ENCODE data around the gene NT5C.
"Not testable (repeated sequence)": the region's sequence is repeated elsewhere in the genome, so short reads cannot be mapped to it uniquely, and the experiment has no call there.

NT5C gene

DNA sequence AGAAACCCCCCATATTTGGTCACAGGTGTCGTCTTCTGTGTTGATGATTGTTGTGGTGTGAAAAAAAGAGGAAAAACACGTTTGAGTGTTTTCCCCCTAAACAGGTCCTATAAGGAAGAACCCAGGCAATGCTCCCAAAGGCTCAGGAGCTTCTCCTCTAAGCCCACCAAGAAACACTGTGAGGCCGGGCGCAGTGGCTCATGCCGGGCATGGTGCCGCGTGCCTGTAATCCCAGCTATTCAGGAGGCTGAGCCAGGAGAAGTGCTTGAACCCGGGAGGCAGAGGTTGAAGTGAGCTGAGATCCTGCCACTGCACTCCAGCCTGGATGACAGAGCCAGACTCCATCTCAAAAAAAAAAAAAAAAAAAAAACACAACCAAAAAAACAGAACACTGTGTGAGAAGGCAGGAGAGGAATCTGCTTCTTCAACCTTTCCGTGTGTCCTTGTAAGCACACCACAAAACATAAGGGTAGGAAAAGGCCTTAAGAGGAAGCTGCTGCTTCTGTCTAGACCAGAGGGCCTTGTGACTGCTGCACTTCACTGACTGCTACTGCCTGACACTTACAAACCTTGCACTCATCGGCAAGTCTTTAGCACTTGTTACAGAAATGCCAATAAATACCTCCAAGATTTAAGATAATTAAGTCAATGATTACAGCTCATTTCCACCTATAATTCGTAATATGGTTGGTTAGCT, 13.4 kb upstream of the NT5C start:
- DNase-seq (ENCODE audit: low read depth), result no peak

DNA sequence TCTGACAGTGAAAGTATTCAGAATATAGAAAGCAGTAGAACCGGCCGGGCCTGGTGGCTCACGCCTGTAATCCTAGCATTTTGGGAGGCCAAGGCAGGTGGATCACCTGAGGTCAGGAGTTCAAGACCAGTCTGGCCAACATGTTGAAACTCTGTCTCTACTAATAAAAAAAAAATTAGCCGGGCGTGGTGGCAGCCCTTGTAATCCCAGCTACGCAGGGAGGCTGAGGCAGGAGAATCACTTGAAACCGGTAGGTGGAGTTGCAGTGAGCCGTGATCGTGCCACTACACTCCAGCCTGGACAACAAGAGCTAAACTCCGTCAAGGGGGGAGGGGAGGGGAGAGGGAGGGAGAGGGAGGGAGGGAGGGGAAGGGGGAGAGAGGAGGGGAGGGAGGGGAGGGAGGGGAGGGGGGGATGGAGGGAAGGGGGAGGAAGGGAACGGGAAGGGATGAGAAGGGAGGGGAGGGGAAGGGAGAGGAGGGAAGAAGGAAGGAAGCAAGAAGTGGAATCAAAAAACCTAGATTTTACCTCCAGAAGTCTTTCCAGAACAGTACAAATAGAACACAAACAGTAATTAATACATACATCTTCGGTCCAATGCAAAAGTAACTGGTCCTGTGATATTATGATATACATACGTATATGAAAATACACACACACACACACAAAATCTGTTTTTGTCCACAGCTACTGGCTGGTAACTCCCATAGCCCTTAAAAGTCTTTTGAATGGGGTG, 10.9 kb upstream of the NT5C start:
- no peak for DNase-seq (ENCODE audit: low read depth)

DNA sequence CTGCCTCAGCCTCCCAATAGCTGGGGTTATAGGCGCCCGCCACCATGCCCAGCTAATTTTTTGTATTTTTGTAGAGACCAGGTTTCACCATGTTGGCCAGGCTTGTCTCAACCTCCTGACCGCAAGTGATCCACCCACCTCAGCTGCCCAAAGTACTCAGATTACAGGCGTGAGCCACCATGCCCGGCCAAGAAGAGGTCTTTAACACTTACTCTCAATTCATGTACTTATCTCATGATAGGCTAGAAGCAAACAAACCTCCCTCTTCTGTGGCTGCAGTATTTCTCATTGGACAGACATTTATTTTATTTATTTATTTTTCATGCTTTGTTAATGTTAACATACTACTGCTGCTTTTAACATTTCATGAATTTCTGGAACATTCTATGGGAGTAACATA, 7.0 kb upstream of the NT5C start:
- no peak for DNase-seq (ENCODE audit: low read depth)

DNA sequence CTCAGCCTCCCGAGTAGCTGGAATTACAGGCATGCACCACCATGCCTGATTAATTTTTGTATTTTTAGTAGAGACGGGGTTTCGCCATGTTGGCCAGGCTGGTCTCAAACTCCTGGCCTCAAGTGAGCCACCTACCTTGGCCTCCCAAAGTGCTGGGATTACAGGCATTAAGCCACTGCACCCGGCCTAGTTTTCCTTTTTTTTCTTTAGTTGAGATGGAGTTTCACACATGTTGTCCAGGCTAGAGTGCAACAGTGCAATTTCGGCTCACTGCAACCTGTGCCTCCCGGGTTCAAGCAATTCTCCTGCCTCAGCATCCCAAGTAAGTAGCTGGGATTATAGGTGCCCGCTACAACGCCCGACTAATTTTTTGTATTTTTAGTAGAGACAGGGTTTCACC, 6.2 kb upstream of the NT5C start:
- not testable (repeated sequence) for DNase-seq (ENCODE audit: low read depth)

DNA sequence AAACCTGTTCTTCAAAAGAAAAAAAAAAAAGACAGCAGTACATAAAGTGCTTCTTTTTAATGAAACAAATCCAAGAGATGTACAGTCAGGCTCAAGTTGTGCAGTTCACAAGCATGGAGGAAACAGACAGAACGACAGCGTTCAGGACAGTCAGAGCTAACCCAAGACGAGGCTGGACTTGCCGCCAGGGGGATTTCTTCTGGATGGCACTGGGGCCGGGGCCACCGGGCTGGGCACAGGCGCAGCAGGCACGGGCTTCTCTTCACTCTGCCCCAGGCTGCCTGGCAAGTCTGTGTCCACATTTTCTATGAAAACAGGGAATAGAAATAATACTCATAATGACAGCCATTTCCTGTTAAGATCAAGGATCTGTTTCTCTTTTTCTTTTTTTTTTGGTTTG, 4.4 kb upstream of the NT5C start:
- no peak for DNase-seq (ENCODE audit: low read depth)

DNA sequence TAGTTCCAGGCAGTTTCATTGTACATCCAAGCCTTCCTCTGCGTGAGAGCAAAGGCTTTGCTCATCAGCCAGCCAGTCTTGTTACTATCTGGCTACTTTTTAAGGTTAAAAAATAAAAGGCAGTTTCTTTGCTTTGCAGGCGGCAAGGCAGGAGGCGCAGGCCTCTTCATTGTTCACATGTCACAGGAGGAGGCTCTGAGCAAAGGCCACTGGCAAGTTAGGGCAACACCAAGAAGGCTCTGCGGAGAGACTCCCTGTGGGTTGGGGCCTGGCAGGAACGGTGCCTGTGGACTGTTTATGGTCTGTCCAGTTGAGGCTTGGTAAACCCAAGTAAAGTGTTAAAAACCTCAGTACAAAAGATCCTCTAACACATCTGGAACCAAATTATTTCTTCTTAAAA, 3.9 kb upstream of the NT5C start:
- DNase-seq (ENCODE audit: low read depth), result no peak

DNA sequence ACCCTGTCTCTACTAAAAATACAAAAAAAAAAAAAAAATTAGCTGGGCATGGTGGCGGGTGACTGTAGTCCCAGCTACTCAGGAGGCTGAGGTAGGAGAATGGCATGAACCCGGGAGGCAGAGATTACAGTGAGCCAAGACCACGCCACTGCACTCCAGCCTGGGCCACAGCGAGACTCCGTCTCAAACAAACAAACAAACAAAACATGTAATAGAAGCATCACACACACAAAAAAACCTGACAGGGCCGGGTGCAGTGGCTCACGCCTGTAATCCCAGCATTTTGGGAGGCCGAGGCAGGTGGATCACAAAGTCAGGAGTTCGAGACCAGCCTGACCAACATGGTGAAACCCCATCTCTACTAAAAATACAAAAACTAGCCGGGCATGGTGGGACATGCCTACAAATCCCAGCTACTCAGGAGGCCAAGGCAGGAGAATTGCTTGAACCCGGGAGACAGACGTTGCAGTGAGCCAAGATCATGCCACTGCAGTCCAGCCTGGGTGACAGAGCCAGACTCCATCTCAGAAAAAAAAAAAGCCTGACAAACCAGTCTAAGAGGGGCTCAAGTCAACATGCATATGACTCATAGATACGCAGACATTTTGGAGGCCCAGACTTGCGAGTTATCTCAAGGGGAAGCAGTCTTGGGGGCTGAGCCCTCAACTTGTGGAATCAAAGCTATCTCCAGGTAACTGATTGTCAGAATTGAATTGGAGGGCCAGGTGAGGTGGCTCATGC, 2.2 kb upstream of the NT5C start:
- DNase-seq (ENCODE audit: low read depth), result not testable (repeated sequence)

DNA sequence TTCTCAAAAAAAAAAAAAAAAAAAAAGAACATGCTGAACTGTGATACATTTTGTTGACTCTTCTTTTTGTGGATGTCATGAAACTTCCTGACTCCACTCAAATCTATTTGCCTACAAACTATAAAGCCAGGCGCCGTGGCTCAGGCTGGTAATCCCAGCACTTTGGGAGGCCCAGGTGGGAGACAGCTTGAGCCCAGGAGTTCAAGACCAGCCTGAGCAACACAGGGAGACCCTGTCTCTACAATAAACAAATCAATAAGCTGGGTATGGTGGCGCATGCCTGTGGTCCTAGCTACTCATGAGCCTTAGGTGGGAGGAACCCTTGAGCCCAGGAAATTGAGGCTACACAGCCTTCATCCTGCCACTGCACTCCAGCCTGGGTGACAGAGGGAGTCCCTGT, 1.5 kb upstream of the NT5C start:
- no peak for DNase-seq (ENCODE audit: low read depth)

DNA sequence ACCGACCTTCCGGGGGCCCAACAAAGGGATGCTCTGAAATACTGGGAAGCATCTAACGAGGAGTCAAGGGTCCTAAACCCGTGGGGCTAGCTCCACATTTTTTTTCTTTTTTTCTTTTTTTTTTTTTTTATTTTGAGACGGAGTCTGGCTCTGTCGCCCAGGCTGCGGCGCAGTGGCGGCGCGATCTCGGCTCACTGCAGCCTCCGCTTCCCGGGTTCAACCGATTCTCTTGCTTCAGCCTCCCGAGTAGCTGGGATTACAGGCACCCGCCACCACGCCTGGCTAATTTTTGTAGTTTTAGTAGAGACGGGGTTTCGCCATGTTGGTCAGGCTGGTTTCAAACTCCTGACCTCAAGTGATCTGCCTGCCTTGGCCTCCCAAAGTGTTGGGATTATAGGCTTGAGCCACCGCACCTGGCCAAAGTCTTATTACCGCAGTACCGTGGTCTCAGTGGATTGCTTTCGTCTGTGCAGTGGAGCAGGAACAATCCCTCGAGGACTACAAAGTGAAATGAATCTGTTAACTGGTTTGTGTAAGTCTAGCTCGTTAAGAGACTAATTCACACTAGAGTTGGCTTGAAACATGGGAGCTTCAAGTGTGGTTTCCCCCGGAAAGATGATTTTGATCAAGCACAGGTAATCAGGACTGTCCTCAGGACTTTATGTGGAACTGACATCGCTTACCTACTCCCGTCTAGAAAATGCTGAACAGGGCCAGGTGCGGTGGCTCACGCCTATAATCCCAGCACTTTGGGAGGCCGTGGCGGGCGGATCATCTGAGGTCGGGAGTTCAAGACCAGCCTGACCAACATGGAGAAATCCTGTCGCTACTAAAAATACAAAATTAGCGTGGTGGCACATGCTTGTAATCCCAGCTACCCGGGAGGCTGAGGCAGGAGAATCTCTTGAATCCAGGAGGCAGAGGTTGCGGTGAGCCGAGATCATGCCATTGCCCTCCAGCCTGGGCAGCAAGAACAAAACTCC, 767 bp upstream of the NT5C start:
- not testable (repeated sequence) for DNase-seq (ENCODE audit: low read depth)

DNA sequence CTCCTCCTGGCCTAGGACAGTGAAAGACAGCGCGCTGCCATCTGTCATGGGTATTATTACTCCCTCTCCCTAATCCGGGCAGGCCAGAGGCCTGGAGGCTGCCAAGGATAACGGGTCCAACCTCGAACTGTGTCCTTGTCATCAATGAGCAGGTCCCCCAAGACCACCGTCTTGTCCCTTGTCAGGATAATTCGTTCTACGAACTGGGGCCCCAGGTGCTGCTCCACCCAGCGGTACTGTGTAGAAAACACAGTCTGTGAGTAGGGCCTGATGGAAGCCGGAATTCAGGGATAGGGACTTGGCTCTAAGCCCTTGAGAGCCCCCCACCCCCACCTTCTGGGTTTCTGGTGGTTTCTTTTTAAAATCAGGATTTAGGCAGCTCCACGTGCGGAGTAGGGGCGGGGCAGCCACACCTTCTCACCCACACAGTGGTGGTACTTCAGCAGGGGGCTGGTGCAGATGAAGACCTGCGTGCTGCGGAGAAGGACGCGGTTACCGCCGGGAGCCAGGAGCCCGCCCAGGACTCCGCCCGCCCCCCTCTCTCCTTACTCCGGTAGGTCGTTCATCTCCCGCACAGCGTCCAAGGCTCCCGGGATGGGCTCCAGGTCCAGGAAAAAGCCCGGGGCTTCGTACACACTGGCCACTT, 787 bp downstream of the NT5C start:
- DNase-seq (ENCODE audit: low read depth), result no peak

DNA sequence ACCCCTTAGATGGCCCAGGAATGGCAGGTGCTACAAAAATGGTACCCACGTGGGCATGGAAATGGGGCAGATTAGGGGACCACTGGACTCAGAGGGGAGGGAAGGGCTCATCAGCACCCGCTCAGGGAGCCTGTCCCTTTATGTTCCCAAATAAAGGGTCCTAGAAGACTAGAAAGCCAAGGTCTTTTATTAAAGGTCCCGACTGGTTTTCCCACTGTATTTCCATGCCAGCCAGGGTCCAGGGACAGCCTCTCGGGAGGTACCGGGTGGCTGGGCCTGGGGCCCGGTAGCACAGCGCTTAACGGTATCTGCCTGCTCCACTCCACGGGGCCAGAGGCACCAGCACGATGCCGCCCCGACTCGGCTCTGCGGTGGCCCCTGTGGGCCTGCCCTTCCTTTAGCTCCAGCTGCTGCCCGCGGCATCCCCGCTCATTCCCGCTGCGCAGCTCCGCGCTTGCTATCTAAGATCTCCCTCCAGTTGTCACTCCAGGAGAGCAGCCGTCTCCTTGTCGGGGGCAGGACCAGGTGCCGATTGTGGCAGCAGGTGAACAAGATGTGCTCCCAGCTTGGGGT, 1.4 kb downstream of the NT5C start:
- no peak for DNase-seq (ENCODE audit: low read depth)

DNA sequence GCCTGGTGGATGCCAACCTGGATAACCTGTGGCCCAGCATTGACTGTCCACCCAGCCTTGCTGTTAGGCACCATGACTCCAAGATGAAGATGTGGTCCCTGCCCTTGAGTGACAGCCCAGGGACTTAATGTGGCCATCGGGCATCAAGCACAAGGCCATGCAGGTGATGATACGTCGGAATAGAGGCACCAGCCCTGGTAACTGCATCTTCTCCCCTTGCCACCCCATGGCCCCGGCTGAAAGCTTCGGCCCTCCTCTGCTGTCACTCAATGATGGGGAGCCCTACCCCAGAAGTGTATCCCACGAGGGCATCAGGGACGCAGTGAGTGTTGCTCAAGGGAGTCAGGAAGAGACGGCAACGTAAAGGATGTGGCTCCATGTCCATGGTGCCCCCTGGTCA, 2.0 kb downstream of the NT5C start:
- DNase-seq (ENCODE audit: low read depth), result no peak

DNA sequence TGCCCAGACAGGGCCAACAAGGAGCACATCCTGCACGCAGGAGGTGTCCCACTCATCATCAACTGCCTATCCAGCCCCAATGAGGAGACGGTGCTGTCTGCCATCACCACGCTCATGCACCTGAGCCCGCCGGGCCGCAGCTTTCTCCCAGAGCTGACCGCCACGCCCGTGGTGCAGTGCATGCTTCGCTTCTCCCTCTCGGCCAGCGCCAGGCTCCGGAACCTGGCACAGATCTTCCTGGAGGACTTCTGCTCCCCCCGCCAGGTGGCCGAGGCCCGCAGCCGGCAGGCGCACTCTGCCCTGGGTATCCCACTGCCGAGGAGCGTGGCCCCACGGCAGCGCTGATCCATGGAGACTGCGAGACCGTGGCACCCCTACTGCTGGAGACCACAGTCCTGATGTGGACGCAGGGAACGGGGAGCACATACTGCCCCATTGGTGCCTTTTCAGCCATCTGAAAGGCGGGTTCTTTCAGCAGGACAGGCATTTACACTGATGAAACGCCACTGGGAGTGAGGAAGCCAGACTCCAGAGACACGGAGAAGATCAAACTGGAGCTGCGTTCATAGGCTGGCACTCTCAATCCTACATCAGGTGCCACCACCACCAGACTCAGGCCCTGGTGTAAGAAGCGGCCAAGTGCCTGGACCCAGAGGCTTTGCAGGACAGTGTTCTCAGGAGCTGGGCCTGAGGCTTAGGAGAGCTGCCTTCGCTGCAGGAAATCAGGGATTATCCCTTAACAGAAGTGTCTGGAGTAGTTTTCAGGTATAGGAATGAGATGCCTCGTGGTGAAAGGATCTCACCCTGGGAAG, 2.6 kb downstream of the NT5C start:
- no peak for DNase-seq (ENCODE audit: low read depth)

DNA sequence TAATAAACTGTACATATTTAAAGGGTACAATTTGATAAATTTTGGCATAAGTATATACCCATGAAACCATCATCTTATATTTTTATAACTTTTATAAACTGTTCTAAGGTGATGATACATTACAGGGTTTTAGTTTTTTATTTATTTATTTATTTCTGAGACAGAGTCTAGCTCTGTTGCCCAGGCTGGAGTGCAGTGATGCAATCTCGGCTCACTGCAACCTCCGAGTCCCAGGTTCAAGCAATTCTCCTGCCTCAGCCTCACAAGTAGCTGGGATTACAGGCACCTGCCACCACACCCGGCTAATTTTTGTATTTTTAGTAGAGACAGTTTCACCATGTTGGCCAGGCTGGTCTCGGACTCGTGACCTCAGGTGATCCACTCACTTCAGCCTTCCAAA, 3.6 kb downstream of the NT5C start:
- DNase-seq (ENCODE audit: low read depth), result not testable (repeated sequence)

DNA sequence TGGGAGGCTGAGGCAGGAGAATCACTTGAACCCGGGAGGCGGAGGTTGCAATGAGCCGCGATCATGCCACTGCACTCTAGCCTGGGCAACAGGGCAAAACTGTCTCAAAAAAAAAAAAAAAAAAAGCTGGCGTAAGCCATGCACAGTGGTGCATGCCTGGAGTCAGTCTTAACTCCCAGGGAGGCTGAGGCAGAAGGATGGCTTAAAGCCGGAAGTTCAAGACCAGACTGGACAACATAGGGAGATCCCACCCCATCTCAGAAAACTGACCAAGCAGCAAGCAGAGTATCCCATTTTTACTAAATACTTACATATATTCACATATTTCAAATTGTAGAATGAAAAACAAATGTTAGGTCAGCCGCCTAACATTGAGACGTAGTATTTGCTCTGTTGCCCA, 4.6 kb downstream of the NT5C start:
- DNase-seq (ENCODE audit: low read depth), result no peak

DNA sequence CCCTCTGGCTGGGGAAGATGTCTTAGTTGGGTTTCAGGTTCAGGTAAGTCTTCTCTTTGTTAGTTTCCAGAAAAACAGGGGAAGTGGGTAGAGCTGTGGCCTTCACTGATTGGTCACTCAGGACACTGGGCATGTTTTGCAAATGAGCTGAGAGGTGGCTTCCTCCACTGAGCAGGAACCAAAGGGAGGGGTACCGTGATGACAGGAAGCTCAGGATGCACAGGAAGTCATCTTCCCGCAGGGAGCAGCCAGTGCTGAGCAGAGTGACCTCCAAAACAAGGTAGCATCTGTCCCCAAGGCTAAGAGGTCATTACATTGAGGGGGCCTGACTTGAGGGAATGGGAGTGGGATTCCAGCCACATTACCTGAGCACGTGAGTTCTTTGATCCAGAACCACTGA, 5.6 kb downstream of the NT5C start:
- no peak for DNase-seq (ENCODE audit: low read depth)

DNA sequence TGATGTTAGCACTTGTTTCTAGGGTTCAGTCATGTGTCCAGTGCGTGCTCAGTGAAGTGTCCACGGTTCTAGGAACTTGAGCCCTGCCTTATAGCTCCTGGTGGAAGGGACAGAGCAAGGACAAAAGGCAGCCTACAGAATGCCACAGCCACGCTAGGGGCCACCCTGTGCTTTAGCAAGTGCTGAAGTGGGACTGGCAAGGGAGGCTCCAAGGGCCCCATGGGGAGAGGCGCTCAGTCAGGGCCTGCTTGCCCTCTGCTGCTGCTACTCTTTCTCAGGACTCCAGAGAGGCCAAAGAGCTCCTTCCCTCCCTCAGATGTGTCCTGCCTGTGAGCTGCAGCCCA, 6.8 kb downstream of the NT5C start:
- no peak for DNase-seq (ENCODE audit: low read depth)

DNA sequence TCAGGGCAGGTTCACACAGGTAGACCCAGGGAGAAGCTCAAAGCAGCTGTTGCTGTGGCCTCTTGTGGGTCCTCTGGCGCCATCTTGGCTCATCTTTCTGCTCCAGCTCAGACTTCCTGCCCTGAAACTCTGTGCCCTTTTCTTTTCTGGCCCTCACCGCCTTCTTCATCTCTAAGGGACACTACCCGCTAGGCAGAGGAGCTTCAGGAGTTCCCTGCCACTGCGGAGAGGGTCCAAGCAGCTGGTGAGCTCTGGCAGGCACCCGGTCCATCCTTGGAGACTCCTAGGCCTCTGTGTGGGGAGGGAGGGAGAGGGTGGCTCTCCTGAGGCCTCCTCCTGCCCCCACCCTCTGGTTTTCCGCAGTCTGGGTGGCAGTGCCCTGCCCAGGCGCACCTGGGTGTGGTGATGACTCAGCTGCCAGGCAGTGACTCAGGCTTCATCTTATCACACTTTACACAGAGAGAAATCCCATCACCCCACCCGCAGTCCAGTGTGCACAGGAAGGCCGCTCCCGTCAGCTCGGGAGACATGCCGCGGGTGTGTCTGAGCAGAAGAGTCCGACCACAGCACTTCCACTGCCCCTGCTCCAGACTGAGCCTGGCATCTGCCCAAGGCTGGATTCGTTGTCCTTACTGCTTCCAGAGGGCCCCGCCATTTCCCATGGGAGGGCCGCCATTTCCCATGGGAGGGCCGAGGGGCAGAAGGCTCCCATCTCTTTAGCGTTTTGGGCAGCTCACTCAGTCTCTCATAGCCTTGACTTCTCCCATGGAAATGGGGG, 7.3 kb downstream of the NT5C start:
- DNase-seq (ENCODE audit: low read depth), result no peak

DNA sequence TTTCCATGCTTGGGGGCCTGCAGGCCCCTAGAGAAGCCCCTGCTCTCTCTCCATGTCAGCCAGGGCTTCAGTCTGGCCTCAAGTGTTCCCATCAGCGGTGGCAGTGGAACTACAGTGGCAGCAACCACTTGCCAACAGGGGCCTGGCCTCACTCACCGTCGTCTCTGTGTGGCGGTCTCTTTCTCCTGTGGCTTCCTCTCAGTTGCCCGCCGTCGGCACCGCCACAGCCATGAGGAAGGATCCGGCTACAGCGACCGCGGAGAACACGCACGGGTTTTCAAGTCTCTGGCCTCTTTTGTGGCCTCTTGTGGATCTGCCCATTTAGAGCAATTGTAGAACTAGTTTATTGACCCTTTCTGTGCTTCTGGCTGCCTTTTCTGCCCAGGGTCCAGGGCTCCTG, 13.2 kb downstream of the NT5C start:
- no peak for DNase-seq (ENCODE audit: low read depth)

DNA sequence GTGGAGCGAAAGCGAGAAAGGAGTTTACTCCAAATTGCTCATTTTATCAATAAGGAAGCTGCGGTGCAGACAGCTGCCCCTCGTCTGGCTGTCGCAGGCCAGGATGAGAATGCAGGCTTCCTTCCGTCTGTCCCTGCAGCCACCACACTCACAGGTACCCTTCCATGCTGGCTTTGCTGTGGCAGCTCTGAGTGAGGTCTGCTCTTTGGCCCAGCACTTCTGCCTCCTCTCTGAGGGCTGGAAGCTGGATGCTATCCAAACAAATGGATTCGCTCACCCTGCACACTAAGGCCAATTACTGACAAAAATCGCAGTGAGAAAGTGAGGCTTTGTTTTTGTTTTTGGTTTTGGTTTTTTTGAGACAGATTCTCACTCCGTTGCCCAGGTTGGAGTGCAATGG, 14.8 kb downstream of the NT5C start:
- DNase-seq (ENCODE audit: low read depth), result no peak

Data from GM04503 (cell line).